B cell (primary cell): ENCODE results near the gene GSG1. TPM values are rescaled to one million over a fixed set of nuclear protein-coding genes. Genes with fewer than 3 reads are reported as not detected.

ENCODE experiments used
- ATAC-seq: fragments of 200-7000 bp; cut with Tn5 transposase; one replicate; pipeline ENCODE4 v1.10.0; 2021; ENCODE audit warnings: low read depth, mild to moderate bottlenecking, moderate number of reproducible peaks, moderate library complexity
- CTCF ChIA-PET: fragments of 350-600 bp; sonication (Branson Sonifier 250); formaldehyde crosslinking; loops from one replicate; lab custom pipeline; 2021; ENCODE audit warnings: antibody characterized with exemption, inconsistent platforms; lab: Charles Lee
- POLR2A ChIA-PET: fragments of 350-600 bp; sonication (Branson Sonifier 250); formaldehyde crosslinking; loops from one replicate; lab custom pipeline; 2021; ENCODE audit warnings: antibody characterized with exemption; lab: Charles Lee
- DNase-seq: peaks from one replicate; pipeline ENCODE4 v3.0.0; 2013
- H2AFZ ChIP-seq: 2 replicates; pipeline ENCODE4 v1.6.1; 2012; ENCODE audit warnings: mild to moderate bottlenecking, low read depth, low read length; ENCODE audit not compliant: insufficient read depth, poor library complexity, severe bottlenecking
- H3K27ac ChIP-seq, 2 donors: 1 replicate in 1 of 2; 2 replicates in 1 of 2; pipeline ENCODE4 v1.5.1; 2012 to 2013; ENCODE audit warnings: low read length in 2 of 2, mild to moderate bottlenecking in 2 of 2, moderate library complexity in 1 of 2
- H3K27me3 ChIP-seq, 4 experiments: fragments of 200-600 bp in 1 of 4; sonication (generic) in 1 of 4; replicated peaks in 1 of 4; 1 replicate in 2 of 4; 2 replicates in 2 of 4; pipeline versions ENCODE4 v1.6.1 to v1.7.0; 2013 to 2016; ENCODE audit warnings: low read length in 3 of 4, mild to moderate bottlenecking in 2 of 4, mixed read lengths in 1 of 4, moderate library complexity in 1 of 4; ENCODE audit not compliant: insufficient read depth in 4 of 4, control insufficient read depth in 3 of 4; ENCODE audit errors: control extremely low read depth in 1 of 4
- H3K36me3 ChIP-seq, 2 experiments: replicated peaks in 1 of 2; 1 replicate in 1 of 2; 2 replicates in 1 of 2; pipeline versions ENCODE4 v1.6.1 to v1.7.1; 2013; ENCODE audit warnings: low read length in 1 of 2; ENCODE audit not compliant: insufficient read depth in 2 of 2, control insufficient read depth in 1 of 2; ENCODE audit errors: control extremely low read depth in 1 of 2, extremely low read depth in 1 of 2
- H3K4me1 ChIP-seq, 2 donors: fragments of 200-600 bp in 1 of 2; sonication (generic) in 1 of 2; 1 replicate in 1 of 2; 2 replicates in 1 of 2; pipeline versions ENCODE4 v1.5.1 to v1.6.1; 2013 to 2017; ENCODE audit warnings: low read length in 2 of 2; ENCODE audit not compliant: control insufficient read depth in 2 of 2, insufficient read depth in 2 of 2
- H3K4me2 ChIP-seq: replicated peaks from 2 replicates; pipeline ENCODE3; 2012; ENCODE audit warnings: mild to moderate bottlenecking, low read depth, low read length; ENCODE audit not compliant: poor library complexity, severe bottlenecking
- H3K4me3 ChIP-seq, 5 experiments: fragments of 200-600 bp in 1 of 5; sonication (generic) in 1 of 5; 1 replicate in 3 of 5; 2 replicates in 2 of 5; pipeline versions ENCODE4 v1.5.1 to v1.7.0; 2011 to 2016; ENCODE audit warnings: low read length in 4 of 5, mild to moderate bottlenecking in 4 of 5, low read depth in 2 of 5, control low read depth in 1 of 5, moderate library complexity in 1 of 5; ENCODE audit not compliant: insufficient read depth in 1 of 5; ENCODE audit errors: control extremely low read depth in 1 of 5, extremely low read depth in 1 of 5
- H3K79me2 ChIP-seq: fragments of 200-600 bp; sonication (generic); one replicate; pipeline ENCODE4 v1.6.0; 2016; ENCODE audit warnings: low read length; ENCODE audit not compliant: control insufficient read depth, insufficient read depth
- H3K9ac ChIP-seq: fragments of 200-600 bp; sonication (generic); 2 replicates; pipeline ENCODE4 v1.6.1; 2017; ENCODE audit warnings: mild to moderate bottlenecking, low read length, moderate library complexity
- H3K9me3 ChIP-seq, 3 donors: one replicate each; pipeline versions ENCODE4 v1.6.1 to v1.7.1; 2013; ENCODE audit warnings: low read length in 2 of 3; ENCODE audit not compliant: control insufficient read depth in 2 of 3, insufficient read depth in 1 of 3; ENCODE audit errors: control extremely low read depth in 1 of 3
- H4K20me1 ChIP-seq: 2 replicates; pipeline ENCODE4 v1.6.0; 2012; ENCODE audit warnings: mild to moderate bottlenecking, low read length; ENCODE audit not compliant: insufficient read depth, control insufficient read depth, poor library complexity, severe bottlenecking
- H3K27ac Mint-ChIP-seq: one replicate; pipeline ENCODE4 v1.8.0; 2021; ENCODE audit warnings: mixed read lengths
- H3K27me3 Mint-ChIP-seq: one replicate; pipeline ENCODE4 v1.8.0; 2021; ENCODE audit warnings: mixed read lengths
- H3K4me1 Mint-ChIP-seq: one replicate; pipeline ENCODE4 v1.8.0; 2021; ENCODE audit warnings: mixed read lengths
- H3K4me3 Mint-ChIP-seq: one replicate; pipeline ENCODE4 v1.8.0; 2021; ENCODE audit warnings: mixed read lengths
- H3K9me3 Mint-ChIP-seq: one replicate; pipeline ENCODE4 v1.8.0; 2022; ENCODE audit warnings: mixed read lengths; ENCODE audit not compliant: insufficient read depth
- CTCF ChIP-seq: fragments of 200-600 bp; IDR thresholded peaks from one replicate; pipeline ENCODE4 v1.8.0; 2022; ENCODE audit warnings: antibody characterized with exemption, mild to moderate bottlenecking
- EZH2 ChIP-seq: IDR thresholded peaks from 2 replicates; pipeline ENCODE4 v1.6.1; 2012; ENCODE audit warnings: borderline replicate concordance, low read depth, mild to moderate bottlenecking, moderate library complexity, low read length; ENCODE audit not compliant: insufficient read depth, poor library complexity, severe bottlenecking
- WGBS: methylation state at CpG from one replicate; pipeline ENCODE4 v1.1.5; 2013; ENCODE audit warnings: missing lambda C conversion rate; ENCODE audit not compliant: insufficient coverage; 5-methylcytosine and 5-hydroxymethylcytosine counted together
- intact Hi-C: fragments of 100-400 bp; cut with micrococcal nuclease; formaldehyde crosslinking; loops from one replicate; pipeline ENCODE4 v1.10.0; 2022
- polyA plus RNA-seq: library from polyadenylated mRNA; depleted of rRNA; stranded (reverse); fragments of >200 nt; gene quantifications from 2 replicates; pipeline ENCODE4 v1.2.3, GENCODE V29; 2012
- total RNA-seq, 2 donors: library from RNA; stranded (reverse); fragments of 120-200 nt in 1 of 2; gene quantifications; 1 replicate in 1 of 2; 2 replicates in 1 of 2; pipeline versions ENCODE4 v1.2.3 to v1.2.4, GENCODE V29; 2013 to 2022

The GSG1 gene
- total and polyA plus RNA-seq, 2 donors (not counting 1 experiment from before 2014, with no cell fraction given): not detected

GRCh38 chr12:13097491-13098011 is 5.9 kb downstream of the GSG1 start:
- H3K27me3 ChIP-seq: no peaks in the 10 kb centered on the region
- peak; percentile 67 for DNase-seq
- H3K36me3 ChIP-seq: no peaks in the 10 kb centered on the region
- Mint-ChIP-seq H3K9me3 (no peaks in the 10 kb centered on the region), H3K4me3 (peak overlapping the region; percentile 86), H3K27me3 (no peaks in the 10 kb centered on the region), H3K4me1 (peaks cover 50% of the 10 kb centered on the region), H3K27ac (peak overlapping the region; percentile 97)
- H3K79me2 ChIP-seq: no peaks in the 10 kb centered on the region
- H2AFZ ChIP-seq: peak overlapping the region; percentile 72
- peak overlapping the region; percentile 58 for H3K9ac ChIP-seq
- TF ChIP-seq CTCF (no peak), EZH2 (no peak)
- no peak for ATAC-seq
- ChIA-PET POLR2A (no interaction called here), CTCF (interaction anchor here (0.7 to 8.7 kb wide), 4 partner anchors 17 to 115 kb away, joined by 3 to 108 read pairs (median 12); no protein-coding TSS in a partner anchor)
- no peaks in the 10 kb centered on the region for H4K20me1 ChIP-seq
- peak overlapping the region; percentile 86 to 99 for H3K27ac ChIP-seq
- H3K4me2 ChIP-seq: peak overlapping the region; percentile 76
- peak overlapping the region; percentile 30 to 64 (median 45) for H3K4me3 ChIP-seq
- intact Hi-C loops: loop anchor here (1.0 kb wide), 1 partner anchor 115 kb away; no protein-coding TSS in a partner anchor
- H3K9me3 ChIP-seq: no peaks in the 10 kb centered on the region
- peaks cover 47 to 52% of the 10 kb centered on the region in 2 donors for H3K4me1 ChIP-seq
- WGBS: 42% methylated on average over 3 of the region's 9 CpGs

GRCh38 chr12:13095266-13095995 is 8.0 kb downstream of the GSG1 start:
- CTCF ChIA-PET: interaction anchor here (2.0 to 2.6 kb wide), 2 partner anchors 113 to 117 kb away, joined by 6 to 19 read pairs; no protein-coding TSS in a partner anchor
- no peak overlapping the region for H3K4me3 Mint-ChIP-seq
- H3K27me3 Mint-ChIP-seq: no peaks in the 10 kb centered on the region
- no peaks in the 10 kb centered on the region for H3K27me3 ChIP-seq
- no peak overlapping the region for H3K4me3 ChIP-seq
- no peaks in the 10 kb centered on the region for H4K20me1 ChIP-seq
- no peak overlapping the region for H3K9ac ChIP-seq
- no peak for ATAC-seq
- H3K27ac Mint-ChIP-seq: no peak overlapping the region
- no peaks in the 10 kb centered on the region for H3K9me3 Mint-ChIP-seq
- WGBS: 96% methylated on average over 6 of the region's 8 CpGs
- no peaks in the 10 kb centered on the region for H3K79me2 ChIP-seq
- H3K27ac ChIP-seq: no peak overlapping the region
- peaks cover 34% of the 10 kb centered on the region for H3K4me1 Mint-ChIP-seq
- intact Hi-C loops: no loop called here
- no peak overlapping the region for H3K4me2 ChIP-seq
- peaks cover 33 to 38% of the 10 kb centered on the region in 2 donors for H3K4me1 ChIP-seq
- H2AFZ ChIP-seq: no peak overlapping the region
- no peaks in the 10 kb centered on the region for H3K36me3 ChIP-seq
- no peaks in the 10 kb centered on the region for H3K9me3 ChIP-seq
- DNase-seq: no peak
- TF ChIP-seq EZH2 (no peak), CTCF (no peak)
- POLR2A ChIA-PET: interaction anchor here (0.7 kb wide), 1 partner anchor 1074 kb away, joined by 7 read pairs; no protein-coding TSS in a partner anchor
